WERI-Rb-1 (cell line): ENCODE results near the gene ALOX12B.
A peak's percentile ranks its signal among the peaks of the same experiment; 100 is the strongest.
"Not testable (repeated sequence)": the region's sequence is repeated elsewhere in the genome, so short reads cannot be mapped to it uniquely, and the experiment has no call there.

Experiments used
- DNase-seq: peaks from one replicate; pipeline ENCODE4 v3.0.0-alpha.2; 2020
- H3K27ac ChIP-seq: fragments of 250-450 bp; sonication (Bioruptor Pico); 2 replicates; pipeline ENCODE4 v1.5.1; 2020; ENCODE audit warnings: mild to moderate bottlenecking, moderate library complexity
- H3K27me3 ChIP-seq: fragments of 250-450 bp; sonication (Bioruptor Pico); 2 replicates; pipeline ENCODE4 v1.5.1; 2021; ENCODE audit warnings: mild to moderate bottlenecking, low read depth, moderate library complexity; ENCODE audit not compliant: insufficient read depth, severe bottlenecking
- H3K36me3 ChIP-seq: fragments of 250-450 bp; sonication (Bioruptor Pico); 2 replicates; pipeline ENCODE4 v1.5.1; 2020; ENCODE audit warnings: mild to moderate bottlenecking, moderate library complexity
- H3K4me3 ChIP-seq: 2 replicates; pipeline ENCODE4 v1.5.1; 2011; ENCODE audit warnings: low read depth, mild to moderate bottlenecking, control low read depth, low read length
- H3K9me3 ChIP-seq: fragments of 250-450 bp; sonication (Bioruptor Pico); 2 replicates; pipeline ENCODE4 v1.5.1; 2021; ENCODE audit warnings: mild to moderate bottlenecking, moderate library complexity; ENCODE audit not compliant: severe bottlenecking
- TF ChIP-seq, protein P1 (sequence below): IDR thresholded peaks from 2 replicates; pipeline ENCODE4 v1.5.1; 2011; ENCODE audit warnings: low read depth, mild to moderate bottlenecking, control low read depth, inconsistent platforms, low read length

ALOX12B gene

DNA sequence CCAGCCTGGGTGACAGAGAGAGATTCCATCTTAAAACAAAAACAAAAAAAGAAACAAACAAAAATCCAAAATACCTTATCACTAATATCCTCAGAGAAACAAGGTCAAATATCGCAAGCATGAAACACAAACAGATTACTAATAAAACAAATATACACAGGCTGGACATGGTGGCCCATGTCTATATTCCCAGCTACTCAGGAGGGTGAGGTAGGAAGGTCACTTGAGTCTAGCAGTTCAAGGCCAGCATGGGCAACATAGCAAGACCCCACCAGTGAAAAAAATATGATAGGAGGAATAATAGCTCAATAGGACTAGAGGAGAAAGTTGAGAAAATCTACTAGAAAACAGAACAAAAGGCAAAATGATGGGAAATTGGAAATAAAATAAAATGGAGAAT lies 55.6 kb downstream of the ALOX12B start:
- Histone ChIP-seq H3K9me3 (no peaks in the 10 kb centered on the region), H3K36me3 (no peaks in the 10 kb centered on the region), H3K4me3 (no peak overlapping the region), H3K27me3 (peaks cover 9% of the 10 kb centered on the region), H3K27ac (no peak overlapping the region)
- TF ChIP-seq, protein P1, sequence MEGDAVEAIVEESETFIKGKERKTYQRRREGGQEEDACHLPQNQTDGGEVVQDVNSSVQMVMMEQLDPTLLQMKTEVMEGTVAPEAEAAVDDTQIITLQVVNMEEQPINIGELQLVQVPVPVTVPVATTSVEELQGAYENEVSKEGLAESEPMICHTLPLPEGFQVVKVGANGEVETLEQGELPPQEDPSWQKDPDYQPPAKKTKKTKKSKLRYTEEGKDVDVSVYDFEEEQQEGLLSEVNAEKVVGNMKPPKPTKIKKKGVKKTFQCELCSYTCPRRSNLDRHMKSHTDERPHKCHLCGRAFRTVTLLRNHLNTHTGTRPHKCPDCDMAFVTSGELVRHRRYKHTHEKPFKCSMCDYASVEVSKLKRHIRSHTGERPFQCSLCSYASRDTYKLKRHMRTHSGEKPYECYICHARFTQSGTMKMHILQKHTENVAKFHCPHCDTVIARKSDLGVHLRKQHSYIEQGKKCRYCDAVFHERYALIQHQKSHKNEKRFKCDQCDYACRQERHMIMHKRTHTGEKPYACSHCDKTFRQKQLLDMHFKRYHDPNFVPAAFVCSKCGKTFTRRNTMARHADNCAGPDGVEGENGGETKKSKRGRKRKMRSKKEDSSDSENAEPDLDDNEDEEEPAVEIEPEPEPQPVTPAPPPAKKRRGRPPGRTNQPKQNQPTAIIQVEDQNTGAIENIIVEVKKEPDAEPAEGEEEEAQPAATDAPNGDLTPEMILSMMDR, result no peak
- DNase-seq, result no peak

DNA sequence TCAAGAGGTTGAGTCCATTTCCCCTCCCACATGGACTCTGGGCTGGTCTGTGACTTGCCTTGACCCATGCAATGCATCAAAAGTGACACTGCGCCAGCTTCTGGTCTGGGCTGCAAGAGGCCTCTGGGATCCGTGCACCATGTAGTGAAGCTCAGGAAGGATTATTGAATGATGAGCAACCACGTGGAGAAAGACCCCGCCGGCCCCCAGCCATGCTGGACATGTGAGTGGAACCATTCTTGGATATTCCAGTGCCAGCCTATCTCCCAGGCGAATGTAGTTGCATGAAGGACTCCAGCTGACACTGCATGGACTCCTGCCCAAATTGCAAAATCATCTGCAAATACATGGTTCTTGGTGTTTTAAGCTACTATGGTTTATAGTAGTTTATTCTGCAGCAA lies 56.3 kb downstream of the ALOX12B start:
- TF ChIP-seq, protein P1, result no peak
- no peak overlapping the region for H3K27ac ChIP-seq

DNA sequence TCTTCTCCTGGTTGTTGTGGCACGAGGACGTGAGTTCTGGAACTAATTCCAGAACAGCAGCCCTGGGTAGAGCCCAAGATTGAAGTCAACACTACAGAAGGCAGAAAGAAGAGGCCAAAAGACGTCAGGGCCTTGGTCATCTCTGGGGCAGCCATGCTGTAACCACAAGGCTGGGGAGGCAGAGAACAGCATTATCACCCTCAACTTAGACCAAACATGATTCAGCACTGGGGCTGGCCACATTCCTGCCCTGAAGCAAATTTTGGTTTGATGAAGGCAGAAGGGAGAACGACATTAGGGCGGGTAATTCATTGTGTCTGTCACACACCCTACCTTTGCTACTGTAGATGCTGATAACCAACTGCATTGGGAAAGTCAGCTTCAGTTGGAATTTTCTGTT lies 58.4 kb downstream of the ALOX12B start:
- H3K27ac ChIP-seq, result no peak overlapping the region
- no peaks in the 10 kb centered on the region for H3K36me3 ChIP-seq
- H3K4me3 ChIP-seq, result no peak overlapping the region
- no peak for DNase-seq
- no peaks in the 10 kb centered on the region for H3K9me3 ChIP-seq
- H3K27me3 ChIP-seq, result peaks cover 11% of the 10 kb centered on the region
- TF ChIP-seq, protein P1, result no peak

More for the DNA sequence above, 56.3 kb downstream of the ALOX12B start:
- no peaks in the 10 kb centered on the region for H3K36me3 ChIP-seq
- peaks cover 11% of the 10 kb centered on the region for H3K27me3 ChIP-seq
- no peak overlapping the region for H3K4me3 ChIP-seq
- H3K9me3 ChIP-seq, result no peaks in the 10 kb centered on the region
- DNase-seq, result no peak

DNA sequence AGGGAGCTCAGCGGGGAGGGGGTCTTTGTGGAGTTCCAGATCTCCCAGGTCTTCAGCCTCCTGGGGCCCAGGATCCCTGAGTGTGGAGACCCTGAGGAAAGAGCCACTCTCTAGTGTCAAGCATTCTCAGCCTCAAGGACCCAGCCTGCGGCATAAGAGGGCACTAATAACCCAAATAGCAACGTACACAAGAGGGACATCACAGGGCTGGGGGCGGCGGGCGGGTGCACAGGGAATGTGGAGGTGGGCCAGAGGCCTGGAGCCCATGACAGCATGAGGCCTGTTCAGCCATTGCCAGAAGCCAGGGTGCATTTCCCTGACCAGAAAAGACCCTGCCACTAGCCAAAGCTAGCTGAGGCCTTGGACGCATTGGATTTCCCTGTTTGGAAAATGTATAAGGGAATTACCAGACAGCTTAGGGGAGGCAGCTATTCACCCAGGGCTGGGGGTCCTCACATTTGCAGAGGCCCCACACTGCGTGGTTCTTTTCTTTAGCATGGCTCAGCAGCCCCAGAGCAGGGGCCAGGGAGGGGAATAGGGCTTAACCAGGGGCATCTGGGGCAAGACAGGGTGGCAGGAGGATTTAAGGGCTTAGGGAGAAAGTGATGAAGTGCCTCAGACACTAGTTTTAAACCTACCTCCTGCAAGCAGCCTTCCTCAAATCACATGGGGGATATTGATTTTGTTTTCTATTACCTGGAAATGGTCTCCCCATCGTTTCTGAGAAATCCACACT lies 62.2 kb downstream of the ALOX12B start:
- no peak overlapping the region for H3K27ac ChIP-seq
- no peaks in the 10 kb centered on the region for H3K9me3 ChIP-seq
- H3K36me3 ChIP-seq, result no peaks in the 10 kb centered on the region
- no peak overlapping the region for H3K4me3 ChIP-seq
- H3K27me3 ChIP-seq, result peaks cover 11% of the 10 kb centered on the region
- TF ChIP-seq, protein P1, result no peak
- DNase-seq, result peak; percentile 66

DNA sequence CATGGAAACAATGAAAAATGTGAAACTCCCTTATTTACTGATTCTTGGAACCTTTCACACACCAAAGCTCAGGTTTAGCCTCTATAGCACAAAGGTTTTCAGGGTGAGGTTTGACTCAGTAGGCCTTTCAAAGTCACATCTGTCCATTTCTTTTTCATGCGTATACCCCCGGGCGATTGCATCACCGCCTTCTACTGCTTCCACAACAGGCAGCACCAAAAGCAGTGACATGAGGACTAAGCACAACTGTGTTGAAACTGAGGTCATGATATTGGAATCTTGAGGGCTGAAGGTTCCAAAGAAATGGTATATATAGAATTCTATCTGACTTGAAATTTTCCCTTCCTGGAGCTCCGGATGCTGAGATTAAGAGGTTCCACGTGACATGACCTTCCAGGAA lies 63.4 kb downstream of the ALOX12B start:
- not testable (repeated sequence) for DNase-seq

More for the DNA sequence above, 63.4 kb downstream of the ALOX12B start:
- H3K27me3 ChIP-seq, result peaks cover 11% of the 10 kb centered on the region
- not testable (repeated sequence) for H3K27ac ChIP-seq, H3K4me3 ChIP-seq, H3K36me3 ChIP-seq, H3K9me3 ChIP-seq
